Subcutaneous abdominal adipose tissue (tissue), 5 donors: ENCODE measurements around the gene GLCCI1.
"Not testable (repeated sequence)": the region's sequence is repeated elsewhere in the genome, so short reads cannot be mapped to it uniquely, and the experiment has no call there.

Experiments used
- H3K27ac ChIP-seq: one replicate; pipeline ENCODE4 v1.7.0; 2013; ENCODE audit warnings: low read depth, mild to moderate bottlenecking, inconsistent platforms, low read length, moderate library complexity
- H3K27me3 ChIP-seq, 5 donors: one replicate each; pipeline ENCODE4 v1.7.0; 2013; ENCODE audit warnings: low read length in 5 of 5, inconsistent platforms in 1 of 5; ENCODE audit not compliant: control insufficient read depth in 5 of 5, insufficient read depth in 4 of 5
- H3K36me3 ChIP-seq, 5 donors: one replicate each; pipeline ENCODE4 v1.7.0; 2013; ENCODE audit warnings: low read length in 5 of 5; ENCODE audit not compliant: control insufficient read depth in 5 of 5, insufficient read depth in 5 of 5
- H3K4me1 ChIP-seq, 5 donors: one replicate each; pipeline ENCODE4 v1.7.0; 2013; ENCODE audit warnings: low read length in 5 of 5, mild to moderate bottlenecking in 3 of 5, moderate library complexity in 1 of 5; ENCODE audit not compliant: control insufficient read depth in 5 of 5, insufficient read depth in 5 of 5
- H3K4me3 ChIP-seq, 5 donors: one replicate each; pipeline ENCODE4 v1.7.0; 2013; ENCODE audit warnings: low read length in 5 of 5, low read depth in 1 of 5
- H3K9ac ChIP-seq, 5 donors: one replicate each; pipeline ENCODE4 v1.7.0; 2013; ENCODE audit warnings: low read length in 5 of 5, mild to moderate bottlenecking in 4 of 5, moderate library complexity in 3 of 5
- H3K9me3 ChIP-seq, 5 donors: one replicate each; pipeline ENCODE4 v1.7.0; 2013; ENCODE audit warnings: low read length in 5 of 5; ENCODE audit not compliant: control insufficient read depth in 5 of 5
- donor health status: healthy.
- donor health status: healthy.
- donor health status: healthy.
- donor health status: healthy.
- donor health status: healthy.

Gene GLCCI1

DNA sequence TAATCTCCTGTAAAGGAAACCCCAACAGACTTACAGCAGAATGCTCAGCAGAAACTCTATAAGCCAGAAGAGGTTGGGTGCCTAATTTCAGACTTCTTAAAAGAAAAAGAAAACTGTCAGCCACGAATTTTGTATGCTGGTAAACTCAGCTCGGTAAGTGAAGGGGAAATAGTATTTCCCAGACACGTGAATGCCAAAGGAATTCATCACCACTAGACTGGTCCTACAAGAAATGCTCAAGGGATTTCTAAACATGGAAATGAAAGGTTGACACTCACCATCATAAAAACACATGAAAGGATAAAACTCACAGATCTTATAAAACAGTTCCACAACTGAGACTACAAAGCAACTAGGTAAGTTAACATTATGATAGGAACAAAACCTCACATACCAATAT, 68.6 kb downstream of the GLCCI1 start:
- Histone ChIP-seq H3K4me3 (no peak overlapping the region), H3K4me1 (peaks cover 0 to 2% (median 0%) of the 10 kb centered on the region in 5 donors), H3K36me3 (peaks cover 0 to 27% (median 6%) of the 10 kb centered on the region in 5 donors), H3K27me3 (no peaks in the 10 kb centered on the region), H3K9ac (no peak overlapping the region), H3K9me3 (peaks cover 0 to 21% (median 11%) of the 10 kb centered on the region in 5 donors), H3K27ac (no peak overlapping the region)

DNA sequence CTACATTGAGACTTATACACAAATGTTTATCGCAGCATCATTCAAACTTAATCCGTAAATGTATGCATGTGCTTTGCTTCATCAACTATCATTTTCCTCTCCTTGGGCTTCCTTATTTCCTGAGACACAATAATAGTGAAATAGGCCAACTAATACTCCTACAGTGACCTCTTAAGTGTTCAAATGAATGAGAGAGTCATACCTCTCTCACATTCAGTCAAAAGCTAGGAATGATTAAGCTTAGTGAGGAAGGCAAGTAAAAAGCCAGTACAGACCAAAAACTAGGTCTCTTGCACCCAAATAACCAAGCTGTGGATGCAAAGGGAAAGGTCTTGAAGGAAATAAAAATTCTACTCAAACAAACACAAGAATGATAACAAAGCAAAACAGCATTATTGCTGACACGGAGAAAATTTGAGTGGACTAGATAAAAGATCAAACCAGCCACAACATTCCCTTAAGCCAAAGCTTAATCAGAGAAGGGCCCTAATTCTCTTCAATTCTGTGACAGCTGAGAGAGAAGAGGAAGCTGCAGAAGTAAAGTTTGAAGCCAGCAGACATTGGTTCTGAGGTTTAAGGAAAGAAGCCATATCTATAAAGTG, 72.3 kb downstream of the GLCCI1 start:
- no peaks in the 10 kb centered on the region for H3K27me3 ChIP-seq
- no peaks in the 10 kb centered on the region for H3K4me1 ChIP-seq
- peaks cover 0 to 10% (median 4%) of the 10 kb centered on the region in 5 donors for H3K9me3 ChIP-seq
- H3K27ac ChIP-seq = no peak overlapping the region
- H3K36me3 ChIP-seq = peaks cover 2 to 34% (median 12%) of the 10 kb centered on the region in 5 donors
- H3K9ac ChIP-seq = no peak overlapping the region
- H3K4me3 ChIP-seq = no peak overlapping the region

DNA sequence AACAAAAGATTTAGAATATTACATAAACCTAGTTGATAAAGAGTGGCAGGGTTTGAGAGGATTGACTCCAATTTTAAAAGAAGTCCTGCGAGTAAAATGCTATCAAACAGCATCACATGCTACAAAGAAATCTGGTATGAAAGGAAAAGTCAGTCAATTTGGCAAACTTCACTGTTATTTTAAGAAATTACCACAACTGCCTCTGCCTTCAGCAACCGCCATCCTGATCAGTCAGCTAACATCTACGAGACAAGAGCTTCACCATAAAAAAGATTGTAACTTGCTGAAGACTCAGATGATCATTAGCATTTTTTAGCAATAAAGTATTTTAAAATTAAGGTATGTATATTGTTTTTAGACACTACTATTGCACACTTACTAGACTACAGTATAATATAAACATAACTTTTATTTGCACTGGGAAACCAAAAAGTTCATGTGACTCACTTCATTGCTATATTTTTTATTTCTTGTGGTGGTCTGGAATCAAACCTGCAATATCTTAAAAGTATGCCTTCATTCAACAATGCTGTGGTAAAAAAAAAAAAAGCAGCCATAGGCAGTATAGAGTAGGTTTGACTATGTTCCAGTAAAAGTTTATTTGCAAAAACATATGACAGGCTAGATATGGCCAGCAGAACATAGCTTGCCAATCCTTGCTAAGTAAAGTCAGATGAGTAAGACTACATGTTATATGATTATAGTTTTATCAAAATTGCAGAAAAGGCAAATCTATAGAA, 74.4 kb downstream of the GLCCI1 start:
- Histone ChIP-seq H3K36me3 (peaks cover 0 to 20% (median 9%) of the 10 kb centered on the region in 5 donors), H3K27ac (no peak overlapping the region), H3K9me3 (peaks cover 0 to 2% (median 0%) of the 10 kb centered on the region in 5 donors), H3K4me1 (no peaks in the 10 kb centered on the region), H3K27me3 (no peaks in the 10 kb centered on the region), H3K4me3 (no peak overlapping the region), H3K9ac (no peak overlapping the region)

DNA sequence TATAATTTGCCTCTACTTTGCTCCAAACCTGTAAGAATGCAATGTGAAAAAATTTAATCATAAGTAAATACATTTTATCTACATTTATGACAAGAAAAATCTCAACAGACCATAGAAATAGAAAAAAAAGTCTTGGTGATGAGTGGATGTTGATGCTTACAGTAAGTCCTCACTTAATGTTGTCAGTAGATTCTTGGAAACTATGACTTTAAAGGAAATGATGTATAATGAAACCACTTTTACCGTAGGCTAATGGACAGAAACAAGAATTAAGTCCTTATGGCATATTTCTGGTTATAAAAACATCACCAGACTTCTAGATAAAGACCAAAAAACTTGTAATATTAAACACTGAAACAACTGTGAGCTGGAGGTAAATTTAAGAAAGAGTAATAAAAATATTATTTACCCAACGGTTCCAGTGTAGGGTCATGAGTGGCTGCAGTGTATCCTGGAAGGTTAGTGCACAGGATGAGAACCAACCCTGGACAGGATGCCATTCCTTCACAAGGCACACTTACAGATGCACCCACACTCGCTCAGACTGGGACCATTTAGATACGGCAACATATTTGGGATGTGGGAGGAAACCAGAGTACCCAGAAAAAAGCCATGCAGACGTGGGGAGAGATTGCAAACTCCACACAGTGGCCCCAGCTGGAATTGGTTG, 76.3 kb downstream of the GLCCI1 start:
- peaks cover 0 to 2% (median 0%) of the 10 kb centered on the region in 5 donors for H3K9me3 ChIP-seq
- no peak overlapping the region for H3K27ac ChIP-seq
- no peaks in the 10 kb centered on the region for H3K27me3 ChIP-seq
- H3K36me3 ChIP-seq = peaks cover 2 to 16% (median 9%) of the 10 kb centered on the region in 5 donors
- H3K9ac ChIP-seq = no peak overlapping the region
- no peak overlapping the region for H3K4me3 ChIP-seq
- H3K4me1 ChIP-seq = no peaks in the 10 kb centered on the region

GRCh38 chr7:8048067-8048466, 79.5 kb downstream of the GLCCI1 start:
- not testable (repeated sequence) for H3K9ac ChIP-seq, H3K4me3 ChIP-seq, H3K27ac ChIP-seq, H3K27me3 ChIP-seq, H3K4me1 ChIP-seq, H3K36me3 ChIP-seq, H3K9me3 ChIP-seq

DNA sequence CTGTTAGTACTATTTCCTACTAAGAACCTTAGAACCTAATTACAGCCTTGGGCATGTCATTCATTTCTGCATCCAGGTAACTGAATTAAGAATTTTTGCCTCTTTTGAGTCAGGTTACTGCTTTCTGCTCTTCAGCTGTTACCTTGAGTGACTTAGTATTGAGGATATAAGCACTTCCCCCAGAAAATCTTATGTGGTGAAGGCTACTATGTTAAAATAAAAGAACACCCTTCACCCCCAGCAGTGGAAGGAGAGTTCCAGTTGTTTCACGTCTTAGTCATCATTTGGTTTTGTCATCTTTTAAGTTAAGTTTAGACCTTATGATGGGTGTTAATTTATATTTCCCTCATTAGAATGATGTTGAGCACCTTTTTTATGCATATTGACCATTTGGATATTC, 82.8 kb downstream of the GLCCI1 start:
- Histone ChIP-seq H3K9ac (no peak overlapping the region), H3K4me3 (no peak overlapping the region), H3K36me3 (peaks cover 2 to 10% (median 6%) of the 10 kb centered on the region in 5 donors), H3K4me1 (peaks cover 0 to 2% (median 0%) of the 10 kb centered on the region in 5 donors), H3K27me3 (no peaks in the 10 kb centered on the region), H3K9me3 (peaks cover 0 to 2% (median 0%) of the 10 kb centered on the region in 5 donors), H3K27ac (no peak overlapping the region)

DNA sequence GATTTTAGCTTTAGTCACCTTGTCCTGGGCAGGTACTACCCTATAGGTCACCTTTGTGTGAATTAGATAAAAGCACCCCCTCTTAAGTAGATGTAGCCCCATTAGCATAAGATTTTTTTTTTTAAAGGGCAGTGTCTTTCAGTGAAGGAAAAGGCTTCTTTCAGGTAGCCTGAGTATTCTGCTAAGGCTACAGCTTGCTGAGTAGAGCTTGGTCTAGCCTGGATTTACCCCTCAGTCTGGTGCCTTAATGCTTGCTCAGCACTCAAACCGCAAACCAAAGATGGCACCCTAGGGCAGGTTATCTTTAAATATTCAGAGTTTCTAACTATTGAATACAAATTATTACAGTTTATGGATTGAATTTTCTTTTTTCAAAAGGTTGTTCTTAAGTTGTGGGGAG, 83.4 kb downstream of the GLCCI1 start:
- Histone ChIP-seq H3K27me3 (no peaks in the 10 kb centered on the region), H3K36me3 (peaks cover 3 to 14% (median 8%) of the 10 kb centered on the region in 5 donors), H3K9ac (no peak overlapping the region), H3K27ac (no peak overlapping the region), H3K4me3 (no peak overlapping the region), H3K4me1 (peaks cover 0 to 2% (median 0%) of the 10 kb centered on the region in 5 donors), H3K9me3 (peaks cover 0 to 2% (median 0%) of the 10 kb centered on the region in 5 donors)

GRCh38 chr7:8052824-8053223, 84.2 kb downstream of the GLCCI1 start:
- no peak overlapping the region for H3K9ac ChIP-seq
- no peaks in the 10 kb centered on the region for H3K27me3 ChIP-seq
- peaks cover 0 to 2% (median 0%) of the 10 kb centered on the region in 5 donors for H3K4me1 ChIP-seq
- no peak overlapping the region for H3K27ac ChIP-seq
- H3K9me3 ChIP-seq = no peaks in the 10 kb centered on the region
- H3K36me3 ChIP-seq = peaks cover 3 to 20% (median 14%) of the 10 kb centered on the region in 5 donors
- no peak overlapping the region for H3K4me3 ChIP-seq

DNA sequence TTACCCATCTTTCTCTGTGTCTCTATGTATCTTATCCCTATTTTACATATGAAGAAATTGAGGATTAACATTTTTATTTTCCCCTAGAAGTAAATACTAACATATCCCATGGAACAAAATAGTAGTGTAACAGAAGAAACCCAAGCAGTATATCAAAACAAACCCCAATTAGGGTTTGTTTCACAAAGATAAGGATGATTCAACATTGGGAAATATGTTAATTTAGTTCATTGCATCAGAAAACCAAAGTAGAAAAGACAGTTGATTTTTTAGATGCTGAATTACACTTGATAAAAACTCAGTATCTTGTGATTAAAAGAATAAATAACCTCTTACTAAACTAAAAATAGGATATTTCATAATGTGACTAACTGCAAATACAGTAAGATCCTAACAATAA, 87.8 kb downstream of the GLCCI1 start:
- Histone ChIP-seq H3K9me3 (no peaks in the 10 kb centered on the region), H3K4me1 (no peaks in the 10 kb centered on the region), H3K4me3 (no peak overlapping the region), H3K36me3 (peaks cover 5 to 29% (median 26%) of the 10 kb centered on the region in 5 donors), H3K27ac (no peak overlapping the region), H3K9ac (no peak overlapping the region), H3K27me3 (no peaks in the 10 kb centered on the region)

- peaks cover 0 to 3% (median 0%) of the 10 kb centered on the region in 5 donors for H3K9me3 ChIP-seq
- H3K9ac ChIP-seq = no peak overlapping the region
- no peak overlapping the region for H3K4me3 ChIP-seq
- no peaks in the 10 kb centered on the region for H3K4me1 ChIP-seq
- H3K27me3 ChIP-seq = no peaks in the 10 kb centered on the region
- peaks cover 5 to 32% (median 28%) of the 10 kb centered on the region in 5 donors for H3K36me3 ChIP-seq
- H3K27ac ChIP-seq = no peak overlapping the region
Measured at GRCh38 chr7:8057566-8057965, 89.0 kb downstream of the GLCCI1 start.
